WERI-Rb-1 (cell line): ENCODE data around the gene DTYMK.
"Not testable (repeated sequence)": the region's sequence is repeated elsewhere in the genome, so short reads cannot be mapped to it uniquely, and the experiment has no call there.

Source experiments
- DNase-seq: peaks from one replicate; pipeline ENCODE4 v3.0.0-alpha.2; 2020
- H3K27ac ChIP-seq: fragments of 250-450 bp; sonication (Bioruptor Pico); 2 replicates; pipeline ENCODE4 v1.5.1; 2020; ENCODE audit warnings: mild to moderate bottlenecking, moderate library complexity
- H3K27me3 ChIP-seq: fragments of 250-450 bp; sonication (Bioruptor Pico); 2 replicates; pipeline ENCODE4 v1.5.1; 2021; ENCODE audit warnings: mild to moderate bottlenecking, low read depth, moderate library complexity; ENCODE audit not compliant: insufficient read depth, severe bottlenecking
- H3K36me3 ChIP-seq: fragments of 250-450 bp; sonication (Bioruptor Pico); 2 replicates; pipeline ENCODE4 v1.5.1; 2020; ENCODE audit warnings: mild to moderate bottlenecking, moderate library complexity
- H3K4me3 ChIP-seq: 2 replicates; pipeline ENCODE4 v1.5.1; 2011; ENCODE audit warnings: low read depth, mild to moderate bottlenecking, control low read depth, low read length
- H3K9me3 ChIP-seq: fragments of 250-450 bp; sonication (Bioruptor Pico); 2 replicates; pipeline ENCODE4 v1.5.1; 2021; ENCODE audit warnings: mild to moderate bottlenecking, moderate library complexity; ENCODE audit not compliant: severe bottlenecking
- CTCF ChIP-seq: IDR thresholded peaks from 2 replicates; pipeline ENCODE4 v1.5.1; 2011; ENCODE audit warnings: low read depth, mild to moderate bottlenecking, control low read depth, inconsistent platforms, low read length

The DTYMK gene

GRCh38 chr2:241732513-241733186 is 46.0 kb upstream of the DTYMK start:
- not testable (repeated sequence) for H3K9me3 ChIP-seq, H3K4me3 ChIP-seq, H3K36me3 ChIP-seq, H3K27ac ChIP-seq, H3K27me3 ChIP-seq
- TF ChIP-seq CTCF: 0 out of 2 replicates have a peak, but pooled peaks have one; percentile 20
- peak; percentile 85 for DNase-seq

GRCh38 chr2:241730671-241731293 is 44.2 kb upstream of the DTYMK start:
- no peak for TF ChIP-seq CTCF
- H3K27me3 ChIP-seq: no peaks in the 10 kb centered on the region
- H3K27ac ChIP-seq: no peak overlapping the region
- no peak overlapping the region for H3K4me3 ChIP-seq
- no peaks in the 10 kb centered on the region for H3K9me3 ChIP-seq
- peak; percentile 26 for DNase-seq
- H3K36me3 ChIP-seq: peaks cover 8% of the 10 kb centered on the region

GRCh38 chr2:241729868-241730267 is 43.3 kb upstream of the DTYMK start:
- Histone ChIP-seq H3K4me3 (no peak overlapping the region), H3K9me3 (no peaks in the 10 kb centered on the region), H3K27ac (no peak overlapping the region), H3K36me3 (peaks cover 11% of the 10 kb centered on the region), H3K27me3 (no peaks in the 10 kb centered on the region)
- no peak for DNase-seq
- no peak for TF ChIP-seq CTCF

- no peak for TF ChIP-seq CTCF
These were observed 42.0 kb upstream of the DTYMK start for GRCh38 chr2:241728627-241729026.

GRCh38 chr2:241728000-241728399 is 41.4 kb upstream of the DTYMK start:
- H3K27ac ChIP-seq: no peak overlapping the region
- no peak for TF ChIP-seq CTCF
- no peak overlapping the region for H3K4me3 ChIP-seq
- H3K27me3 ChIP-seq: no peaks in the 10 kb centered on the region
- H3K36me3 ChIP-seq: peaks cover 26% of the 10 kb centered on the region
- peaks cover under 1% of the 10 kb centered on the region for H3K9me3 ChIP-seq
- no peak for DNase-seq

More at GRCh38 chr2:241728627-241729026, 42.0 kb upstream of the DTYMK start:
- no peaks in the 10 kb centered on the region for H3K27me3 ChIP-seq
- peaks cover 20% of the 10 kb centered on the region for H3K36me3 ChIP-seq
- no peak overlapping the region for H3K27ac ChIP-seq
- no peaks in the 10 kb centered on the region for H3K9me3 ChIP-seq
- no peak overlapping the region for H3K4me3 ChIP-seq
- DNase-seq: no peak
